Brain microvascular endothelial cell (primary cell): ENCODE results near the gene ECPAS.
"Not testable (repeated sequence)": the region's sequence is repeated elsewhere in the genome, so short reads cannot be mapped to it uniquely, and the experiment has no call there.

Experiments used
- DNase-seq: peaks from one replicate; pipeline ENCODE4 v3.0.0-alpha.2; 2020
- H3K27ac ChIP-seq: fragments of 250-450 bp; sonication (Bioruptor Pico); 2 replicates; pipeline ENCODE4 v1.5.1; 2020; ENCODE audit warnings: mild to moderate bottlenecking, moderate library complexity
- H3K27me3 ChIP-seq: fragments of 250-450 bp; sonication (Bioruptor Pico); replicated peaks from 2 replicates; pipeline ENCODE4 v1.5.1; 2020; ENCODE audit warnings: mild to moderate bottlenecking
- H3K36me3 ChIP-seq: fragments of 250-450 bp; sonication (Bioruptor Pico); replicated peaks from 2 replicates; pipeline ENCODE4 v1.5.1; 2020; ENCODE audit warnings: mild to moderate bottlenecking
- H3K4me3 ChIP-seq: 2 replicates; pipeline ENCODE4 v1.5.1; 2011; ENCODE audit warnings: low read depth, mild to moderate bottlenecking, control low read depth, low read length, moderate library complexity
- CTCF ChIP-seq: IDR thresholded peaks from 2 replicates; pipeline ENCODE4 v1.5.1; 2011; ENCODE audit warnings: low read depth, mild to moderate bottlenecking, moderate library complexity, low read length, control low read depth, inconsistent platforms; ENCODE audit errors: missing control alignments
- in situ Hi-C: cut with HindIII; loops from 2 replicates; pipeline ENCODE4 v1.10.0; 2017; ENCODE audit warnings: low sequenced_read_pairs, low pct_ligation_motif_present

ECPAS gene

GRCh38 chr9:111501648-111502047, 17.5 kb upstream of the ECPAS start:
- in situ Hi-C loops: no loop called here
- H3K4me3 ChIP-seq: no peak overlapping the region
- no peak for TF ChIP-seq CTCF

GRCh38 chr9:111501005-111501562, 16.9 kb upstream of the ECPAS start:
- Histone ChIP-seq H3K27me3 (no peaks in the 10 kb centered on the region), H3K27ac (no peak overlapping the region), H3K36me3 (no peaks in the 10 kb centered on the region), H3K4me3 (no peak overlapping the region)
- DNase-seq: no peak
- TF ChIP-seq CTCF: no peak
- in situ Hi-C loops: no loop called here

More at GRCh38 chr9:111501648-111502047, 17.5 kb upstream of the ECPAS start:
- H3K27ac ChIP-seq: no peak overlapping the region
- no peaks in the 10 kb centered on the region for H3K27me3 ChIP-seq
- no peak for DNase-seq
- H3K36me3 ChIP-seq: no peaks in the 10 kb centered on the region

GRCh38 chr9:111497196-111497595, 13.0 kb upstream of the ECPAS start:
- H3K27me3 ChIP-seq, in situ Hi-C loops, DNase-seq, H3K4me3 ChIP-seq, H3K36me3 ChIP-seq, H3K27ac ChIP-seq: not testable (repeated sequence)

DNA sequence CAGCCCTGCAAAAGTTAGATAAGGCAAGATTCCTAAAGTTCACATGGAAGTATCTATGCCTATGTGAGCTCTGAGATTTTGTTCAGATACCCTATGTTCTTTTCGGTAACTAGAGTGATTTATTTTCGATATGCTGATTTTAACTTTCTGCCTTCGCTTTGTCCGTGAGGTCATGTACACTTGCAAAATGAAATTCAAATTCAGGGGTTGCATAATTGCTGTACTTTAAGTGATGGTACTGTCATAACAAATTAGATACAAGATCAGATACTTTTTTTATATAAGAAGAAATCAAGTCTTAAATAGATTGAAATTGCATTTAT, 350 bp upstream of the ECPAS start:
- TF ChIP-seq CTCF: no peak
- peak overlapping the region; percentile 94 for H3K4me3 ChIP-seq
- peak overlapping the region; percentile 84 for H3K27ac ChIP-seq
- no peaks in the 10 kb centered on the region for H3K27me3 ChIP-seq
- DNase-seq: no peak
- H3K36me3 ChIP-seq: no peaks in the 10 kb centered on the region
- in situ Hi-C loops: no loop called here

DNA sequence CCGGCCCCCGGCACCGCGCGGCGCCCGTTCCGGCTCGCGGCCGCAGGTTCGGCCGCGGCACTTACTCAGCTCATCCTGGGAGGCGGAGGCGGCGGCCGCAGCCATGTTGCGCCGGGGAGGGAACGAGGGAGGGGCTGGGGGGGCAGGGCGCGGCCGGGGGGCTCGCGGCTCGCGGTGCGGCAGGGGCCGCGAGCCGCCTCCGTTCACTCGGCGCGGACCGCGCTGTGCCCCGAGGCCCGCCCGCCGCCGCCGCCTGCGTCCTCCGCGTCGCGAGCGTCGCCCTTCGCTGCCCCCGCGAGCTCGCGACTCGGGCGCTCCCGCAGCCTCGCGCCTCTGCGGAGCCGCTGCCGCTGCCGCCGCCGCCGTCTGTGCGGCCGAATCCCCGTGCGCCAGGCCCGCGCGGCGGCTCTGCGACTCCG, 735 bp downstream of the ECPAS start:
- Histone ChIP-seq H3K27me3 (no peaks in the 10 kb centered on the region), H3K27ac (peak overlapping the region; percentile 84), H3K4me3 (peak overlapping the region; percentile 94), H3K36me3 (no peaks in the 10 kb centered on the region)
- in situ Hi-C loops: no loop called here
- DNase-seq: no peak
- TF ChIP-seq CTCF: no peak

DNA sequence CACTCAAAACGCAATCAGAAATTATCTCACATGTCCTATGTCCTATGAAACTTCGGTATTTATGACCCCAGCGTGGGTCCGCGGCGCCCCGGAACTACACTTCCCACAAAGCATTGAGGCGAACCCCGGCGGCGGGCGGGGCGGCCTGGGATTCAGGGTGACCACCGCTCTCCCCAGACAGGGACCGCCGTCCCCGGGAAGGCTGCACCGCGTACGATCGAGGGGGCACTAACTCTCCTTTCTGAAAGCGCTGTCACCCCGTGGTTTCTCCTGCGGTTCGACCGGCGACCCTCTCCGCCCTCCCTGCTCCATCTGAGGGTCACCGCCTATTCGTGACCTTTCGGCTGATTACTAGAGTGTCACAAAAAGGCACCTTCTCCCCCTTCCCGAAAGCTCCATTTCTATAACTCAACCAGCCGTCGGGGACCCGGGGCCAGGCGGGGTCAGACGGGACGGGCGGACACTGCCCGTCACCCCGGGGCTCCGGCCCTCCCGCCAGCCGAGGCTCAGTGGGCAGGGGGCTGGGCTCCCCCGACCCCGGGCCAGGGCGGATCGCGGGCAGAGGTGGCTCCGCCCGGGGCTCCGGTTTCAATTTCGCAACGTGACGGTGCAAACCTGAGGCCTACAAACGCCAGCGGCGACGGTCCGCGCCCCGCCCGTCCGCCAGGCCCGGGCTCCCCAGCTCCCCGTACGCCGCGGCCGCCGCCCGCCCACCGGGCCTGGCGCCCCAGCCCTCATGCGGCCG, 1.3 kb downstream of the ECPAS start:
- DNase-seq: peak; percentile 55
- no peak for TF ChIP-seq CTCF
- peak overlapping the region; percentile 84 for H3K27ac ChIP-seq
- H3K27me3 ChIP-seq: no peaks in the 10 kb centered on the region
- in situ Hi-C loops: no loop called here
- peak overlapping the region; percentile 94 for H3K4me3 ChIP-seq
- H3K36me3 ChIP-seq: no peaks in the 10 kb centered on the region
